Measurements from ENCODE around the gene MARCHF4. TPM values are rescaled to one million over a fixed set of nuclear protein-coding genes. Genes with fewer than 3 reads are reported as not detected.
A peak's percentile ranks its signal among the peaks of the same experiment; 100 is the strongest.

MARCHF4 gene
- total and polyA plus RNA-seq, 2 of the 4 experiments (the other 2 are of a cell fraction): 2.3 to 12.0 TPM

- Histone ChIP-seq H2BK15ac (ENCODE audit: low read depth, low read length) (peak overlapping the region; percentile 65; the same call in 2 of the 3 replicates), H3K36me3 (ENCODE audit: control insufficient read depth, insufficient read depth, low read length) (no peaks in the 10 kb centered on the region), H3K9me3 (ENCODE audit: control insufficient read depth, insufficient read depth, low read length) (no peaks in the 10 kb centered on the region), H3K14ac (replicated peaks; ENCODE audit: low read depth, low read length) (peak overlapping the region; percentile 86), H2AK5ac (ENCODE audit: low read depth, low read length) (peak overlapping the region; percentile 86), H3K27ac (ENCODE audit: insufficient read depth, low read length) (peak overlapping the region; percentile 74; the same call in 1 of the 2 replicates), H3K56ac (ENCODE audit: extremely low read depth, insufficient read depth, low read length) (peak overlapping the region; percentile 68; the same call in 1 of the 2 replicates), H2AK9ac (replicated peaks; ENCODE audit: low read depth, low read length, poor library complexity) (peak overlapping the region; percentile 95), H3K23ac (ENCODE audit: low read depth, low read length) (peak overlapping the region; percentile 88), H3K4me2 (ENCODE audit: low read depth, low read length) (peak overlapping the region; percentile 80), H3K9ac (ENCODE audit: low read depth, low read length) (peak overlapping the region; percentile 65), H2BK120ac (ENCODE audit: low read depth, low read length) (peak overlapping the region; percentile 85), H2BK5ac (ENCODE audit: low read depth, low read length, poor library complexity, severe bottlenecking) (peak overlapping the region; percentile 90), H3K9me1 (ENCODE audit: insufficient read depth, low read length) (peaks cover 13% of the 10 kb centered on the region; the same call in 1 of the 2 replicates), H3K79me1 (ENCODE audit: low read depth in 1 of 2, low read length in 2 of 2) (peaks cover 12 to 48% of the 10 kb centered on the region in 2 experiments), H3K4ac (ENCODE audit: low read depth, low read length) (peak overlapping the region; percentile 90), H4K5ac (ENCODE audit: low read depth, low read length) (no peak overlapping the region), H4K20me1 (ENCODE audit: insufficient read depth, low read length) (peaks cover 19% of the 10 kb centered on the region), H2AFZ (replicated peaks; ENCODE audit: low read length, poor library complexity) (peak overlapping the region; percentile 86), H3K27me3 (ENCODE audit: control insufficient read depth, insufficient read depth, low read length) (no peaks in the 10 kb centered on the region), H4K91ac (ENCODE audit: insufficient read depth, low read depth, low read length) (peak overlapping the region; percentile 96), H3K18ac (ENCODE audit: low read depth, low read length) (peak overlapping the region; percentile 38), H4K8ac (ENCODE audit: low read depth in 2 of 2, low read length in 2 of 2) (peak overlapping the region; percentile 62 to 82; a peak in 3 of 4 replicates), H2BK20ac (ENCODE audit: low read depth, low read length) (peak overlapping the region; percentile 59), H3K4me1 (ENCODE audit: control insufficient read depth, insufficient read depth, low read length) (peaks cover 6% of the 10 kb centered on the region), H3K4me3 (ENCODE audit: insufficient read depth, low read depth, low read length) (peak overlapping the region; percentile 59)
- dilution Hi-C loops (cut with HindIII; ENCODE audit: low sequenced_read_pairs, unreplicated experiment): no loop called here
- 2% methylated on average over 21 of the region's 53 CpGs; no CpG with 5 or more reads in 1 of the 2 experiments for WGBS, 2 experiments (ENCODE audit: extremely low coverage in 2 of 2, insufficient read length in 1 of 2)
- no TSS peak for BruUV-seq (replicated peaks)
- intact Hi-C loops (cut with micrococcal nuclease): loop anchor here (1.0 kb wide), 1 partner anchor 154 kb away; no protein-coding TSS in a partner anchor
- POLR2A ChIA-PET (ENCODE audit: unreplicated experiment): no interaction called here
- ATAC-seq (ENCODE audit: low read depth) (no peak; the same call in 1 of the 2 replicates), DNase-seq (no peak)
- in situ Hi-C loops (cut with MboI; ENCODE audit: low sequenced_read_pairs): no loop called here
- TF ChIP-seq RCOR1 (IDR thresholded peaks at IDR 0.05; ENCODE audit: insufficient replicate concordance, low read length): no peak
- TF ChIP-seq BHLHE40 (IDR thresholded peaks at IDR 0.05; ENCODE audit: low read depth, low read length): no peak
- no peak for TF ChIP-seq RFX5 (IDR thresholded peaks at IDR 0.05; ENCODE audit: low read depth, low read length)
- TF ChIP-seq MAZ (IDR thresholded peaks at IDR 0.05; ENCODE audit: borderline replicate concordance, low read depth, low read length): 0 out of 2 replicates have a peak, but pooled peaks have one; percentile 45
- TF ChIP-seq MXI1 (IDR thresholded peaks at IDR 0.05; ENCODE audit: borderline replicate concordance, low read depth, low read length): 0 out of 2 replicates have a peak, but pooled peaks have one; percentile 19
- TF ChIP-seq SMC3 (IDR thresholded peaks at IDR 0.05; ENCODE audit: low read depth, low read length): no peak
- CTCF ChIA-PET: no interaction called here
These were observed 1.1 kb downstream of the MARCHF4 start for GRCh38 chr2:216370961-216371712.

Measured in IMR-90 (cell line).